ENCODE data around the gene TMEM163. TPM values are rescaled to one million over a fixed set of nuclear protein-coding genes. Genes with fewer than 3 reads are reported as not detected.
A peak's percentile ranks its signal among the peaks of the same experiment; 100 is the strongest.

The TMEM163 gene
- total RNA-seq, 1 donor from 2014 or later: 0.95 TPM

GRCh38 chr2:134603966-134604365 lies 114.8 kb downstream of the TMEM163 start:
- Histone ChIP-seq H3K79me2 (ENCODE audit: low read depth) (no peaks in the 10 kb centered on the region), H3K4me1 (peaks cover 10% of the 10 kb centered on the region), H3K27ac (no peak overlapping the region), H3K27me3 (no peaks in the 10 kb centered on the region), H3K9me3 (ENCODE audit: low read depth) (no peaks in the 10 kb centered on the region), H2AFZ (replicated peaks) (peak overlapping the region; percentile 3), H3K4me2 (peak overlapping the region; percentile 55), H3K36me3 (no peaks in the 10 kb centered on the region), H3K9ac (no peak overlapping the region), H3F3A (ENCODE audit: low read depth) (peaks cover 5% of the 10 kb centered on the region), H4K20me1 (ENCODE audit: low read depth) (no peaks in the 10 kb centered on the region), H3K4me3 (no peak overlapping the region)
- Mint-ChIP-seq H3K27ac (peak overlapping the region; percentile 80), H3K4me1 (peaks cover 13% of the 10 kb centered on the region), H3K27me3 (ENCODE audit: insufficient read depth, low read depth) (peaks cover 3% of the 10 kb centered on the region), H3K36me3 (no peaks in the 10 kb centered on the region), H3K9me3 (no peaks in the 10 kb centered on the region), H3K4me3 (no peak overlapping the region)
- TF ChIP-seq EZH2 (IDR thresholded peaks at IDR 0.05): no peak
- TF ChIP-seq EZH2phosphoT487 (IDR thresholded peaks at IDR 0.05): no peak
- DNase-seq (ENCODE audit: low spot score): peak; percentile 64

- peaks cover 10% of the 10 kb centered on the region for H3K4me1 ChIP-seq
- H3K36me3 Mint-ChIP-seq: no peaks in the 10 kb centered on the region
- H3K4me2 ChIP-seq: no peak overlapping the region
- peaks cover 3% of the 10 kb centered on the region for H3K27me3 Mint-ChIP-seq (ENCODE audit: insufficient read depth, low read depth)
- DNase-seq (ENCODE audit: low spot score): no peak
- H3K9me3 Mint-ChIP-seq: peaks cover 4% of the 10 kb centered on the region
- no peaks in the 10 kb centered on the region for H4K20me1 ChIP-seq (ENCODE audit: low read depth)
- H3K79me2 ChIP-seq (ENCODE audit: low read depth): no peaks in the 10 kb centered on the region
- TF ChIP-seq EZH2 (IDR thresholded peaks at IDR 0.05) (no peak), EZH2phosphoT487 (IDR thresholded peaks at IDR 0.05) (no peak)
- TF ChIP-seq, protein P1, sequence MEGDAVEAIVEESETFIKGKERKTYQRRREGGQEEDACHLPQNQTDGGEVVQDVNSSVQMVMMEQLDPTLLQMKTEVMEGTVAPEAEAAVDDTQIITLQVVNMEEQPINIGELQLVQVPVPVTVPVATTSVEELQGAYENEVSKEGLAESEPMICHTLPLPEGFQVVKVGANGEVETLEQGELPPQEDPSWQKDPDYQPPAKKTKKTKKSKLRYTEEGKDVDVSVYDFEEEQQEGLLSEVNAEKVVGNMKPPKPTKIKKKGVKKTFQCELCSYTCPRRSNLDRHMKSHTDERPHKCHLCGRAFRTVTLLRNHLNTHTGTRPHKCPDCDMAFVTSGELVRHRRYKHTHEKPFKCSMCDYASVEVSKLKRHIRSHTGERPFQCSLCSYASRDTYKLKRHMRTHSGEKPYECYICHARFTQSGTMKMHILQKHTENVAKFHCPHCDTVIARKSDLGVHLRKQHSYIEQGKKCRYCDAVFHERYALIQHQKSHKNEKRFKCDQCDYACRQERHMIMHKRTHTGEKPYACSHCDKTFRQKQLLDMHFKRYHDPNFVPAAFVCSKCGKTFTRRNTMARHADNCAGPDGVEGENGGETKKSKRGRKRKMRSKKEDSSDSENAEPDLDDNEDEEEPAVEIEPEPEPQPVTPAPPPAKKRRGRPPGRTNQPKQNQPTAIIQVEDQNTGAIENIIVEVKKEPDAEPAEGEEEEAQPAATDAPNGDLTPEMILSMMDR (IDR thresholded peaks at IDR 0.05): no peak
- no peaks in the 10 kb centered on the region for H3K9me3 ChIP-seq (ENCODE audit: low read depth)
- H3K27ac Mint-ChIP-seq: no peak overlapping the region
- H3K36me3 ChIP-seq: no peaks in the 10 kb centered on the region
- H3K9ac ChIP-seq: no peak overlapping the region
- H3K4me3 ChIP-seq: no peak overlapping the region
- peaks cover 13% of the 10 kb centered on the region for H3K4me1 Mint-ChIP-seq
- peaks cover 5% of the 10 kb centered on the region for H3F3A ChIP-seq (ENCODE audit: low read depth)
- H2AFZ ChIP-seq (replicated peaks): no peak overlapping the region
- no peak overlapping the region for H3K4me3 Mint-ChIP-seq
- H3K27me3 ChIP-seq: no peaks in the 10 kb centered on the region
- no peak overlapping the region for H3K27ac ChIP-seq
These were observed 116.1 kb downstream of the TMEM163 start for GRCh38 chr2:134602666-134603065.

DNA sequence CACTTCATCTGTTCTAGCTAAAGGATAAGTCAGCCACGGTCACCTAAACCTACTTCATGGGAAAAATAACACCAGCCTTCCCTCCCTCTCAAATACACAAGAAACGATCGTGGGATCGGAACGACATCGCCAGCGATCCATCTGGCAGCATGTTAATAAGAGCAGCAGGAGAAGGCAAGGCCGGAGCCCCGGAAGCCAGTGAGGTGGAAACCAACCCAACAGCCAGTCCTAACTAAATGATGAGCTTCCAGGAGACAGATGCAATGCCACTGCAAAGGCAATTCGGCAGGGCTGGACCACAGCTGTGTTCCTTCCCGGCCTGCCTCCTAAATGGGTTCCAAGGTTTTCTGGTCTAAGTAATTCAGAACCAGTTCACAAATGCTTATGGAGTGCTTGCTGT lies 117.5 kb downstream of the TMEM163 start:
- Mint-ChIP-seq H3K4me3 (no peak overlapping the region), H3K27ac (no peak overlapping the region), H3K9me3 (peaks cover 5% of the 10 kb centered on the region), H3K36me3 (no peaks in the 10 kb centered on the region), H3K27me3 (ENCODE audit: insufficient read depth, low read depth) (peaks cover under 1% of the 10 kb centered on the region), H3K4me1 (peaks cover 13% of the 10 kb centered on the region)
- Histone ChIP-seq H3K36me3 (no peaks in the 10 kb centered on the region), H3K27me3 (no peaks in the 10 kb centered on the region), H3K79me2 (ENCODE audit: low read depth) (no peaks in the 10 kb centered on the region), H3K4me2 (no peak overlapping the region), H4K20me1 (ENCODE audit: low read depth) (no peaks in the 10 kb centered on the region), H3K4me3 (no peak overlapping the region), H3K27ac (no peak overlapping the region), H3F3A (ENCODE audit: low read depth) (peaks cover 5% of the 10 kb centered on the region), H3K4me1 (peaks cover 10% of the 10 kb centered on the region), H3K9ac (no peak overlapping the region), H3K9me3 (ENCODE audit: low read depth) (no peaks in the 10 kb centered on the region), H2AFZ (replicated peaks) (no peak overlapping the region)
- DNase-seq (ENCODE audit: low spot score): no peak
- TF ChIP-seq EZH2 (IDR thresholded peaks at IDR 0.05) (no peak), EZH2phosphoT487 (IDR thresholded peaks at IDR 0.05) (no peak)
- TF ChIP-seq, protein P1 (IDR thresholded peaks at IDR 0.05): no peak

DNA sequence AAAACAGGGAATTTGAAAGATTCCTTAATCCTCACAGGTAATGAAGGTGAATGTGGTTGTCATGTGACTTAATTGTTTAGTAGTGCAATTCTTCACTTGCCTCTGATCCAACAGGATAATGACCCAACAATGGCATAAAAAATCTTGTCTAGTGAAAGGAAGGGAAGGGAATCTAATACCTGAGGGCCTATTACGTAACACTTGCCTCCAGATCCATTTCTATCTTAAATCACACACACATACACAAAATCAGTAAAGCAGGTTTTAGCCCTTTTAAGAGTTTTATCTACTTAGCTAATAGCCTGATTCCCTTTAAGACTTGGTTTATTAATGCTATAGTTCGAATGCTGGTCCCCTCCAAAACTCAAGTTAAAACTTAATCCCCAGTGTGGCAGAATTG lies 118.6 kb downstream of the TMEM163 start:
- H3K36me3 ChIP-seq: no peaks in the 10 kb centered on the region
- H3K27me3 ChIP-seq: no peaks in the 10 kb centered on the region
- H3K36me3 Mint-ChIP-seq: no peaks in the 10 kb centered on the region
- no peaks in the 10 kb centered on the region for H4K20me1 ChIP-seq (ENCODE audit: low read depth)
- peaks cover under 1% of the 10 kb centered on the region for H3K27me3 Mint-ChIP-seq (ENCODE audit: insufficient read depth, low read depth)
- H3K79me2 ChIP-seq (ENCODE audit: low read depth): no peaks in the 10 kb centered on the region
- H3K4me1 ChIP-seq: peaks cover 10% of the 10 kb centered on the region
- TF ChIP-seq, protein P1 (IDR thresholded peaks at IDR 0.05): no peak
- TF ChIP-seq EZH2 (IDR thresholded peaks at IDR 0.05) (no peak), EZH2phosphoT487 (IDR thresholded peaks at IDR 0.05) (no peak)
- H3K4me1 Mint-ChIP-seq: peaks cover 13% of the 10 kb centered on the region
- peaks cover 5% of the 10 kb centered on the region for H3K9me3 Mint-ChIP-seq
- no peak overlapping the region for H3K27ac ChIP-seq
- no peak overlapping the region for H3K4me3 ChIP-seq
- H3F3A ChIP-seq (ENCODE audit: low read depth): peaks cover 5% of the 10 kb centered on the region
- H3K9me3 ChIP-seq (ENCODE audit: low read depth): no peaks in the 10 kb centered on the region
- H3K4me2 ChIP-seq: no peak overlapping the region
- no peak overlapping the region for H3K27ac Mint-ChIP-seq
- no peak for DNase-seq (ENCODE audit: low spot score)
- no peak overlapping the region for H3K9ac ChIP-seq
- H3K4me3 Mint-ChIP-seq: no peak overlapping the region
- H2AFZ ChIP-seq (replicated peaks): no peak overlapping the region

Measured in neural progenitor cell (in vitro differentiated cells).